Neuronal stem cell (in vitro differentiated cells): Measurements from ENCODE around the gene ADK.
A peak's percentile ranks its signal among the peaks of the same experiment; 100 is the strongest.

Source experiments
- DNase-seq: peaks from one replicate; pipeline ENCODE4 v3.0.0-alpha.2; 2013; ENCODE audit warnings: low spot score
- H2AFZ ChIP-seq: one replicate; pipeline ENCODE4 v1.6.1; 2013; ENCODE audit warnings: mild to moderate bottlenecking, low read length, inconsistent platforms
- H2AK5ac ChIP-seq: 2 replicates; pipeline ENCODE4 v1.6.1; 2013; ENCODE audit warnings: low read depth, mild to moderate bottlenecking, inconsistent platforms, low read length, moderate library complexity, mixed read lengths
- H2BK120ac ChIP-seq: 2 replicates; pipeline ENCODE4 v1.6.1; 2013; ENCODE audit warnings: low read depth, mild to moderate bottlenecking, inconsistent platforms, low read length, moderate library complexity, mixed read lengths
- H2BK12ac ChIP-seq: one replicate; pipeline ENCODE4 v1.6.1; 2013; ENCODE audit warnings: low read length, inconsistent platforms
- H2BK15ac ChIP-seq: 2 replicates; pipeline ENCODE4 v1.6.1; 2013; ENCODE audit warnings: mild to moderate bottlenecking, low read length, inconsistent platforms, mixed read lengths
- H2BK5ac ChIP-seq: one replicate; pipeline ENCODE4 v1.6.1; 2013; ENCODE audit warnings: inconsistent platforms, mild to moderate bottlenecking, low read length, moderate library complexity
- H3K14ac ChIP-seq: one replicate; pipeline ENCODE4 v1.6.1; 2013; ENCODE audit warnings: low read length, inconsistent platforms
- H3K18ac ChIP-seq: 2 replicates; pipeline ENCODE4 v1.6.1; 2013; ENCODE audit warnings: low read length, inconsistent platforms
- H3K23ac ChIP-seq: 2 replicates; pipeline ENCODE4 v1.6.1; 2013; ENCODE audit warnings: low read depth, mild to moderate bottlenecking, mixed read lengths, low read length, inconsistent platforms; ENCODE audit not compliant: poor library complexity
- H3K27ac ChIP-seq: replicated peaks from 3 replicates; pipeline ENCODE4 v1.5.1; 2013; ENCODE audit warnings: low read length, inconsistent platforms
- H3K27me3 ChIP-seq, 3 experiments: 2 replicates each; pipeline ENCODE4 v1.6.1; 2013; ENCODE audit warnings: low read length in 3 of 3, mild to moderate bottlenecking in 2 of 3, inconsistent platforms in 1 of 3, low read depth in 1 of 3, mixed read lengths in 1 of 3, moderate library complexity in 1 of 3; ENCODE audit not compliant: control insufficient read depth in 3 of 3, insufficient read depth in 3 of 3
- H3K36me3 ChIP-seq, 2 donors: replicated peaks in 1 of 2; 2 replicates each; pipeline ENCODE4 v1.6.1; 2013; ENCODE audit warnings: low read length in 2 of 2; ENCODE audit not compliant: control insufficient read depth in 2 of 2, insufficient read depth in 2 of 2
- H3K4ac ChIP-seq: 2 replicates; pipeline ENCODE4 v1.6.1; 2013; ENCODE audit warnings: inconsistent platforms, mild to moderate bottlenecking, low read length, moderate library complexity
- H3K4me1 ChIP-seq, 2 donors: 1 replicate in 1 of 2; 2 replicates in 1 of 2; pipeline ENCODE4 v1.6.1; 2013; ENCODE audit warnings: low read length in 2 of 2, low read depth in 1 of 2; ENCODE audit not compliant: control insufficient read depth in 2 of 2, insufficient read depth in 1 of 2
- H3K4me2 ChIP-seq: one replicate; pipeline ENCODE4 v1.6.1; 2013; ENCODE audit warnings: mild to moderate bottlenecking, low read length, inconsistent platforms; ENCODE audit not compliant: insufficient read depth, poor library complexity, severe bottlenecking
- H3K4me3 ChIP-seq, 2 donors: 2 replicates each; pipeline ENCODE4 v1.5.1; 2013; ENCODE audit warnings: low read length in 2 of 2, mild to moderate bottlenecking in 2 of 2, inconsistent platforms in 1 of 2, moderate library complexity in 1 of 2
- H3K79me1 ChIP-seq: one replicate; pipeline ENCODE4 v1.6.1; 2013; ENCODE audit warnings: low read depth, mild to moderate bottlenecking, inconsistent platforms, low read length, moderate library complexity
- H3K9ac ChIP-seq: one replicate; pipeline ENCODE4 v1.6.1; 2013; ENCODE audit warnings: mild to moderate bottlenecking, low read depth, low read length, inconsistent platforms; ENCODE audit not compliant: poor library complexity
- H3K9me3 ChIP-seq, 2 donors: replicated peaks in 1 of 2; 2 replicates each; pipeline versions ENCODE3 to v1.6.1; 2013; ENCODE audit warnings: low read length in 2 of 2, mild to moderate bottlenecking in 2 of 2, inconsistent platforms in 1 of 2, low read depth in 1 of 2, mixed read lengths in 1 of 2, moderate library complexity in 1 of 2; ENCODE audit not compliant: control insufficient read depth in 2 of 2, insufficient read depth in 1 of 2
- H4K8ac ChIP-seq: one replicate; pipeline ENCODE4 v1.6.1; 2013; ENCODE audit warnings: low read depth, mild to moderate bottlenecking, inconsistent platforms, low read length, moderate library complexity
- H4K91ac ChIP-seq: one replicate; pipeline ENCODE4 v1.6.1; 2013; ENCODE audit warnings: low read length, low read depth, mild to moderate bottlenecking, inconsistent platforms; ENCODE audit not compliant: poor library complexity
- WGBS, 2 donors: extraction: QIAGEN DNeasy Blood & Tissue Kit; methylation state at CpG; one replicate each; pipeline ENCODE4 v1.1.7; 2013; ENCODE audit warnings: missing lambda C conversion rate in 2 of 2, mixed read lengths in 1 of 2; ENCODE audit not compliant: insufficient read length in 2 of 2, insufficient replicate concordance in 1 of 2; ENCODE audit errors: extremely low coverage in 2 of 2; 5-methylcytosine and 5-hydroxymethylcytosine counted together

ADK gene

GRCh38 chr10:74175510-74176379 is 24.7 kb downstream of the ADK start:
- no peak overlapping the region for H4K8ac ChIP-seq
- whole genome bisulfite sequencing, 2 donors = no CpG with 5 or more reads among the region's 10 CpGs

DNA sequence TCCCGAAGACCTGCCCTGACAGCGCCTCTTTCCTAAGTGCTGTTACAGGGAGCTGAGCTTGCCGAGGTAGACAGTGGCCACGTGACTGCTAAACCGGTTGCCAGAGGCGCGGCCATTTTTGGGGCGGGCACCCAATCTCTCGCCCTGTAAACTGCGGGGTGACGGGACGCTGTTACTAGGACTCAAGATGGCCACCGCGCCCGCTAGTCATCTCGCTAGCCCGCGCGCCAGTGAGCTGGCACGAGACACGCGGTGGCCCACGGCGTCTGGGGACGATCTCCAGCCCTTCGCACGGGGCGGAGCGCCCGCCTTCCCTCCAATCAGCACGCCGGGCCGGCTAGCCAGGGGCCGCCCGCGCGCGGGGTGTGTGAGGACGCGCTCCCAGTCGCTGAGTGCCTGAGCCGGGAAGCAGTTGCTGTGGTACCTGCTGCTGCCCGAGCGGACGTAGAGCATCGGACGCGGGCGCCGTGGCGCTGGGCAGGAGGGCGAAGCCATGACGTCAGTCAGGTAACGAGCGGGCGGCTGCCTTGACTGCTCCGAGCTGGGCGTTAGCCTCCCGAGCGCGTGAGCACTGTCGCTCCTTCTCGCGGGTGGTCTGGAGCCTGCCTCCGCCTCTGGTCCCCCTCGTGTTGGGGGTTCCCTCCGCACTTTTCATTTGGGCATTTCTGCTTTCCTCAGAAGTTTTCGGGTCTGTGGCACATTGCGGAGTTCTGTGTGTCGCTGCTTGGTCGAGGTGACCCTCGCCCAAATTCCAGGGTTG is 25.5 kb downstream of the ADK start:
- no peaks in the 10 kb centered on the region for H3K79me1 ChIP-seq
- peak overlapping the region; percentile 96 for H2BK120ac ChIP-seq
- H2BK15ac ChIP-seq = peak overlapping the region; percentile 96
- H3K23ac ChIP-seq = peak overlapping the region; percentile 99
- H2AK5ac ChIP-seq = peak overlapping the region; percentile 28
- peak overlapping the region; percentile 17 for H3K4ac ChIP-seq
- no peak overlapping the region for H4K91ac ChIP-seq
- peak overlapping the region; percentile 97 for H2AFZ ChIP-seq
- H3K4me1 ChIP-seq = peaks cover 0 to 3% of the 10 kb centered on the region in 2 donors
- H3K14ac ChIP-seq = peak overlapping the region; percentile 90
- peak overlapping the region; percentile 97 for H3K18ac ChIP-seq
- peak overlapping the region; percentile 91 to 95 for H3K4me3 ChIP-seq
- no CpG with 5 or more reads among the region's 72 CpGs for WGBS, 2 donors
- peak overlapping the region; percentile 86 for H2BK12ac ChIP-seq
- peak overlapping the region; percentile 21 for H4K8ac ChIP-seq
- H3K4me2 ChIP-seq = peak overlapping the region; percentile 72
- no peaks in the 10 kb centered on the region for H3K9me3 ChIP-seq
- no peaks in the 10 kb centered on the region for H3K36me3 ChIP-seq
- peak; percentile 82 for DNase-seq
- peak overlapping the region; percentile 74 for H3K27ac ChIP-seq
- H3K27me3 ChIP-seq = no peaks in the 10 kb centered on the region
- H3K9ac ChIP-seq = peak overlapping the region; percentile 97
- peak overlapping the region; percentile 87 for H2BK5ac ChIP-seq

More at GRCh38 chr10:74175510-74176379, 24.7 kb downstream of the ADK start:
- H3K36me3 ChIP-seq = no peaks in the 10 kb centered on the region
- H3K9me3 ChIP-seq = no peaks in the 10 kb centered on the region
- H3K4me3 ChIP-seq = peak overlapping the region; percentile 91 to 95
- H3K4me1 ChIP-seq = peaks cover 0 to 3% of the 10 kb centered on the region in 2 donors
- peak overlapping the region; percentile 72 for H3K4me2 ChIP-seq
- no peaks in the 10 kb centered on the region for H3K27me3 ChIP-seq
- no peak overlapping the region for H2BK15ac ChIP-seq
- peak overlapping the region; percentile 97 for H3K18ac ChIP-seq
- no peak overlapping the region for H2BK120ac ChIP-seq
- no peak for DNase-seq
- no peaks in the 10 kb centered on the region for H3K79me1 ChIP-seq
- peak overlapping the region; percentile 87 for H2BK5ac ChIP-seq
- H3K14ac ChIP-seq = no peak overlapping the region
- no peak overlapping the region for H2BK12ac ChIP-seq
- H4K91ac ChIP-seq = no peak overlapping the region
- H2AFZ ChIP-seq = peak overlapping the region; percentile 97
- H3K23ac ChIP-seq = peak overlapping the region; percentile 99
- no peak overlapping the region for H3K9ac ChIP-seq
- no peak overlapping the region for H2AK5ac ChIP-seq
- H3K4ac ChIP-seq = no peak overlapping the region
- peak overlapping the region; percentile 74 for H3K27ac ChIP-seq

GRCh38 chr10:74177140-74177677 is 26.2 kb downstream of the ADK start:
- Histone ChIP-seq H4K91ac (no peak overlapping the region), H3K27me3 (no peaks in the 10 kb centered on the region), H2BK12ac (no peak overlapping the region), H2BK15ac (peak overlapping the region; percentile 96), H3K4me2 (peak overlapping the region; percentile 72), H3K9me3 (no peaks in the 10 kb centered on the region), H3K36me3 (no peaks in the 10 kb centered on the region), H2AK5ac (no peak overlapping the region), H2BK120ac (no peak overlapping the region), H3K14ac (no peak overlapping the region), H3K9ac (no peak overlapping the region), H3K4me3 (peak overlapping the region; percentile 91 to 95), H3K4me1 (peaks cover 0 to 3% of the 10 kb centered on the region in 2 donors), H3K79me1 (no peaks in the 10 kb centered on the region), H4K8ac (no peak overlapping the region), H3K23ac (peak overlapping the region; percentile 99), H3K27ac (no peak overlapping the region), H2BK5ac (peak overlapping the region; percentile 87), H3K18ac (peak overlapping the region; percentile 97), H3K4ac (no peak overlapping the region), H2AFZ (peak overlapping the region; percentile 97)
- no CpG with 5 or more reads among the region's 13 CpGs for WGBS, 2 donors
- no peak for DNase-seq
